GM18517 (cell line): Measurements from ENCODE around the gene CACNA2D2.

ENCODE experiments used
- ATAC-seq: cut with Tn5 transposase; IDR thresholded peaks from one replicate; pipeline ENCODE4 v1.9.1; 2021; ENCODE audit warnings: mild to moderate bottlenecking, moderate library complexity; ENCODE audit not compliant: unreplicated experiment

Gene CACNA2D2

GRCh38 chr3:50467919-50468318 lies 35.5 kb downstream of the CACNA2D2 start:
- ATAC-seq: no peak

DNA sequence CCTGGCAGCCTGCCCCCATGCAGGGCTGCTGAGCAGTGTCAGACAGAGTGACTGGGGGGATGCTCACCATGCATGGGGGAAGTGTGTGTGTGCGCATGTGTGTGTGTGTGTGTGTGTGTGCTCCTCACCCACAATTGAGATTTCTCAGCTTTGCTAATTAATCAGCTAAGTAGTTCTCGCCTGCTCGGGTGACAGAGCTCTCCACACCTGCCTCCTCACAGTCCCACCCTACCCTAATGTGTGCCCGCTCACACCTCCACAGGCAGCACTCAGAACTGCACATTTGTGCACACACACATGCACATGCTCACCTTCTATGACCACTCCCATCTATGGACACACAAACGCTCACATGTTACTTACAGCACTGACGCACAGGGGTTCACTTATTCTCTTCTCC lies 37.3 kb downstream of the CACNA2D2 start:
- ATAC-seq: no peak

DNA sequence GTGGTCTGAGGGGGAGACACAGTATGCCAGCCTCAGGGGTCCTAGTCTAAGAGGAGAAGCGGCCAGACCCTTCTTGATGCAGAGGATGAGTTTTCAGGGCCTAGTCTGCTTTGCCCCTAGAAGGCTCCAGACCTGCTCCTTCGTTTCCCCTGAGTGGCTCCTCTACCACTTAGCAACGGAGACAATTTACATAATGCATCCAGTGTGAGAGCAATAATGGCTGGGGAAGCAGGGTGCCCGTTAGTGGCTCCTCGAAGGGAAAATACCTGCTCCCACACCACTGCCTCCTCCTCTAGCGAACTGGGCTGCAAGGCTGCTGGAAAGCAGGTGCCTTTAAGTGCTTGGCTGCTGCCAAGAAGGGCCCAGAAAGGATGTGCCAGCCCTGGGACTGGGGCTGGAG lies 38.9 kb downstream of the CACNA2D2 start:
- no peak for ATAC-seq

DNA sequence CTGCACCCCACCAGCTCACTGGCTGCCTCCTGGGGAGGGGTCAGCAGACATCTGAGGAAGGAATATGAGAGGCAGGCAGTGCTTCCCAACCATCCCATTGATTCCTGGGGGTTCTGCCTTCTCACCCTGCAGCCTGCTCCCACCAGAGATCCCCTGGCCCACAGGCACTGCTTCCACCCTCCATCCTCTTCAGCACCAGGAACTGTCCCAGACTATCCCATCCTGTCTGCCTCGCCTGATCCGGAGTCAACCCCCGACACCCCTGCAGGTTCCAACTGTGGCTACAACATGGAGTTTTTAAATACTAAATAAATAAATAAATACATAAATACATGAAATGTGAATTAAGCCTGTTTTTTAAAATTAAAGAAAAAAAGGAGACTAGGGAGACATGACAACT lies 43.6 kb downstream of the CACNA2D2 start:
- ATAC-seq: no peak

DNA sequence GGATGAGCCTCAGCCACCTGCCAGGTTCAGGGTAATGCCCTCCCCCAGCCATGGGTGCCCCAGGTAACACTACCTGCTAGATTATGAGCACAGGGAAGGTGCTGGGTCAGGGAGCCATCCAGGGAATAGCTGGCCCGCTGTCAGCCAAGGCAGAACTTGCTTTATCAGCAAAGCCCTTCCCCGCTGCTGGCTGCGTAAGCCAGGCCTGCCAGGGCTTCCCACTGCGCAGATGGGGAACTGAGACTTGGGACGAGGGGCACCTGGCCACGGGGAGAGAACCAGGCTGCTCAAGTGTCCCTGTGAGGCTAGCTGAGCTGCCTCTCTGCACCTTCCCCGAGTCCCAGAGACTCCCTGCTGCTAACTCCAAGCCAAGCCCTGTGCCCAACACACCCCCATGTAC lies 45.4 kb downstream of the CACNA2D2 start:
- no peak for ATAC-seq

- ATAC-seq: no peak
These were observed 48.0 kb downstream of the CACNA2D2 start for GRCh38 chr3:50455161-50456018.

- ATAC-seq: no peak
These were observed 48.9 kb downstream of the CACNA2D2 start for GRCh38 chr3:50454481-50455070.

GRCh38 chr3:50453907-50454306 lies 49.5 kb downstream of the CACNA2D2 start:
- no peak for ATAC-seq

- no peak for ATAC-seq
These were observed 53.1 kb downstream of the CACNA2D2 start for GRCh38 chr3:50450209-50450921.

DNA sequence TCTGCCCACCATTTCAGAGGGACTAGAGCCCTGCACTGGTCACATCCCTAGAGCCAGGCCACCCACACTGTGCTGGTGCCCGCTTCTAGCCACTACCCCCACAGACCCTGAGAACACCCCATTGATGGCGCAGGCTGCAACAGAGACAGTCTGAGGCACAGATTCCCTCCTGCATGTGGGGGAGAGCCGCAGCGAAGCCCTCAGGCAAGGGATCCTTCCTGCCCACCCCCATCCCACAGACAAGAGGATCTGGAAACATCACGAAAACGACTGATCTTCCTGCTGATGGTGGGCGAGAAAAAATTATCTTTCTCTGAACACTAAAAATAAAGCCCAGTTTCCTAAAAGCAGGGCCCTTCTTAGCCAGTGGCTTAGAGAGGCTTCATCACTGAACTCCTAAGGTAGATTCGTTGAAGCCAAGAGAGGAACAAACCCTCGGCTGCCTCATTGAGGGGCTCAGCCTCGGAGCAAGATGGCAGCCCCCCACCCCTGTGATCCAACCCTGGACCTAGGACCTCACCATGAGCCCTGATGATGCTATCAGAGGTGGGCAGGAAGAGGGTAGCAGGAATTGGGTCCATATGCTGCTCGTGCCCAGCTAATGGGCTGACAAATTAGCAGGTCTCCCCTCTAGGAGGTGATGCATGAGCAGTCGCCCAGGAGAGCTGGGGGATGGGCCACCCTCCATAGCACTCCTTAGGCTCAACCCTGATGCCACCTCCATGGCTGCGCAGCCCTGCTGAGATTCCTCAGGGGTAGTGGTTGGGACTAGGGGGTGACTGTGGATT lies 54.5 kb downstream of the CACNA2D2 start:
- ATAC-seq: no peak

DNA sequence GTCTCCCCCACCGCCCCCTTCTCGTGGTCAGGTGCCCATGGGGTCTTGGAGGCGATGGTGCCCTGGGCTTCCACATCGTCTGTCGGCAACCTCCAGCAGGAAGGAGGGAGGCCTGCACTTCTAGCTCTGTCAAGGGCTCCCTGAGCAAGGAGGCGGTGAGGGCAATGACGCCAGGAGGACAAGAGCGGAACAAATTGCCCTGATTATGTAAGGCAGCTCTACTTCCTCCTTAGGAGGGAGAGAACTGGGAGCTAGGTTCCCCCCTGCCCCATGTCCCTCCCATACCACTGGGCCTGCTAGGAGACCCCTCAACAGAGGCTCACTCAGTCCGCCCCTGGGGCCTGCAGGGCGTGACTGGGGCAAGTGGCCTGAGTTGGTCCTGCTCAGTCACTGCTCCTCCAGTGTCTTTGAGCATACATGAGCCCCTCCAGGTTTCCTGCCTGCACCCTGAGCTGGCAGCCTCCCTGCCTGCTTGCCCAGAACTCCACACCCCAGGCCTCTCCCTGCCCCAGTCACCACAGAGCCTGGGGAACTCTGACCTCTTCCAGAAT lies 56.1 kb downstream of the CACNA2D2 start:
- ATAC-seq: no peak

DNA sequence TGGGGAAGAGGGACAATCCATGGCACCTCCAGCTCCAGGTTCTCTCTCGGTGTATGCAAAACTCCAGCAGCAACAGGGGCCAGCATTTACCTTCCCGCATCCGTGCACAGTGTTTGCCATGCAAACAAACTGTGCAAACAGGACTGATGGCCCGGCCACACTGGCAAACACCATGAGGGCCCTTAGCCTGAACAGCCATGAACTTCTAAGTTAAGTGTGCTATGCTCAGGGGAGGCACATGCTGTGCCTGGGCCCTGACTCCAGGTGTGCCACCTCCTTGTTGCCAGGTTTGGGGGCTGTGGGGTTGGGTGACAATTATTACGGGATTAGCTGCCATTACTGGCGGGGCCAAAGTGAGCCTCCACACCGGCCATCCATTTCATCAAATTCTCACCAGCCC lies 57.5 kb downstream of the CACNA2D2 start:
- no peak for ATAC-seq

GRCh38 chr3:50444782-50445181 lies 58.7 kb downstream of the CACNA2D2 start:
- ATAC-seq: no peak

DNA sequence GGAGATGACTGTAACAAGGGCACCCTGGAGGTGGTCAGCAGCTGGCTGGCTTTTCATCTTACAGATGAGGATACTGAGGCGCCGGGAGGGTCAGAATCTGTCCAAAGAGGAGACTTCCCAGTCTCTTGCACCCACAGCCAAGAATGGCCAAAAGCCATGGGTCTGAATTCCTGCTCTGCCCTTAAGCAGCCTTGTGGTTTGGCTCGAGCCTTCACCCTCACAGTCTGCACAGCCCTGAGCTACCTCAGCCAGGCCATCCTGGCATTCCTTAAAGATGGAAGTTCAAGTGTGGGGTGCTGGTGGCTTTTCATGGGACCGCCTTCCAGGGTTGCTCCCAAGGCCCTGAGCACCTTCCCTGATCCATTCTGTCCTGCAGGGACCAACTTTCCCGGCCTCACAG lies 59.2 kb downstream of the CACNA2D2 start:
- ATAC-seq: no peak

GRCh38 chr3:50442945-50443579 lies 60.4 kb downstream of the CACNA2D2 start:
- ATAC-seq: no peak

- ATAC-seq: no peak
These were observed 61.8 kb downstream of the CACNA2D2 start for GRCh38 chr3:50441424-50442217.

DNA sequence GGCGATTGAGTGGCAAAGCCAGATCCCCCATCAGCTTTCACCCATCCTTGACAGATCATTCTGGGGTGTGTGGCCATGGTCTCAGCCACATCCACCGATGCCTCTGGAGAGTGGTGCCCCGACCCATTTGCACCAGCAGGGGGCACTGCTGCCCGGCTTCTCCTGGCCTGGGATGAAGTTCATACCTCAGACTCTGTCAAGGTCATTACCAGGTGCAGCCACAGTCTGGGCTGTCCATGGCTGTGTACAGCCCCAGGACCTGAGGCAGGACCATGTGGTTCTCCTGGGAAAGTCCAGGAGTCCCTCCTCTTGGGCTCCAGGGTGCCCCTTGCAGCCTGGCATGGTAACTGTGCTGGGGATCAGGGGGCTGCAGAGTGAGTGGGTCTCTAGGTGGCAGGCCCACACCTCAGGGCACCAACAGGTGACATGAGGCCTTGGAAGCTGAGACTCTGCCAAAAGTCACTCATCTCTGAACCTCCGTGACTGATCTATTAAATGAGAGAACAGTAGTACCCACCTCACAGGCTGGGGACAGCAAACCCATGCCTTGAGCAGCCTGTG lies 67.2 kb downstream of the CACNA2D2 start:
- ATAC-seq: no peak

GRCh38 chr3:50435371-50436113 lies 67.9 kb downstream of the CACNA2D2 start:
- ATAC-seq: no peak

DNA sequence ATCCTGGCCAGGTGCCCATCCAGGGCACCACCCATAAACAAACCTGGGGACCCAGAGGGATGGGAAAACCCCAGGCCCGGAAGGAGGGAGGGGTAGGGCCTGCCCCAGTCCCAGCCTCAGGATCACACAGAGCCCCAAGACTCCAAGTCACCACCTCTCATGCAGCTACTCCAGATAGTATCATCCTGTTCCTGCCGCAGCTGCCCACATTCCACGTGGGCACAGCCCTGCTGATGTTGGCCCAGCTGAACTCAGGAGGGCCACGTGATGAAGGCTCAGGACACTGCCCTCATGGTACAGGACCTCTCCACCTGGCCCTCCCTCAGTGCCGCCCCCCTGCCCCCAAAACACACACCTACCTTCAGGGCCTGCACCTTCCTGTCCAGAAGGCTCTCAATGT lies 69.5 kb downstream of the CACNA2D2 start:
- ATAC-seq: no peak
